GM12878 (cell line): ENCODE measurements around the gene CMC1.

Experiments
- EZH2 ChIP-seq: IDR thresholded peaks from 2 replicates; pipeline ENCODE4 v1.6.1; 2012; ENCODE audit warnings: low read depth, mild to moderate bottlenecking, control low read depth, inconsistent platforms, low read length, borderline replicate concordance; ENCODE audit not compliant: control insufficient read depth
- RCOR1 ChIP-seq: conservative IDR thresholded peaks from 2 replicates; pipeline ENCODE4 v1.6.1; 2012; ENCODE audit warnings: low read depth, low read length, improper control_type of control experiment
- SIN3A ChIP-seq: IDR thresholded peaks from 2 replicates; pipeline ENCODE4 v1.6.1; 2012; ENCODE audit warnings: low read depth, low read length, improper control_type of control experiment
- SP1 ChIP-seq: IDR thresholded peaks from one replicate; pipeline ENCODE4 v1.6.1; 2011; ENCODE audit warnings: low read depth, low read length
- ZNF24 ChIP-seq: fragments of 450-650 bp; IDR thresholded peaks from 2 replicates; pipeline ENCODE4 v1.6.1; 2017; ENCODE audit warnings: antibody characterized with exemption, mild to moderate bottlenecking

GRCh38 chr3:28207000-28207733 is 34.3 kb upstream of the CMC1 start:
- TF ChIP-seq RCOR1 (no peak), ZNF24 (no peak), EZH2 (no peak), SP1 (no peak), SIN3A (no peak)
